ENCODE results near the gene NEURL1B. TPM values are rescaled to one million over a fixed set of nuclear protein-coding genes. Genes with fewer than 3 reads are reported as not detected.

NEURL1B gene
- total and polyA plus RNA-seq, 2 donors (not counting 1 experiment from before 2014, with no cell fraction given) = 0.06 to 0.17 TPM

DNA sequence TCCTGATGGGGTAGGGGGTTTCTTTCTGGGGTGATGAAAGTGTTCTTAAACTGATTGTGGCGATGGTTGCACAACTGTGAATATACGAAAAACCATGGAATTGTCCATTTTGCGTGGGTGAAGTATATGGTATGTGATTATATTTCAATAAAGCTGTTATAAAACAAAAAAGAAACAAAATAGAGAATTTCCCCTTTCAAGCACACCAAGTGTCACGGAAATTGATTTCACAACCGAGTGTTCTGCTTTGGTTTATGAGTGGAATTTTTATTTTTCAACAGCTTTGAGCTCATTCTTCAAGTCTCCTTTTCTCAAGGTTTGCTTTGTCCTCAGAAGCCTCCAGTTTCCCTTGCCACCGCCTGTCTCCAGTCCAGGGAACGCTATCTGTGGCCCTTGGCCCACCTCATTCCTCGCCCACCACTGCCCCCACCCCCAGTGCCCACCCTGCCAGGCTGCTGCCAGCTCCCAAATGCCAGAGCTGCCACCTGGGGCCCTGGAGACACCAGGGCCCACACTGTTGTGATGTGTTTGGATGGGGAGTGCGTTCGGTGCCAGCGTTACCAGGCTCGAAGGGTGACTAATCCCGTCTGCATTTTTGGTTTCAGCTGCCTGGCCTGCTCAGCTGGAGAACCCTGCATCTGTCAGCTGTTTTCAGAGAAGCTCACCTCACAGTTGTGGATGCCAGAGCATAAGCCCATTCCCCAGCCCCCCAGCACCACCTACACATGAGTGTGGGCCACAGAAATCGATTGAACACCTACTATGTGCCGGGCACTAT lies 99.6 kb downstream of the NEURL1B start:
- peaks cover 28% of the 10 kb centered on the region for H3K4me1 Mint-ChIP-seq
- intact Hi-C loops (cut with micrococcal nuclease) = no loop called here

More for the DNA sequence above, 99.6 kb downstream of the NEURL1B start:
- Histone ChIP-seq H4K20me1 (ENCODE audit: control insufficient read depth, insufficient read depth, low read length, poor library complexity, severe bottlenecking) (no peaks in the 10 kb centered on the region), H3K27ac (ENCODE audit: low read length in 2 of 2) (no peak overlapping the region), H3K9me3 (ENCODE audit: control extremely low read depth in 1 of 3, control insufficient read depth in 2 of 3, insufficient read depth in 1 of 3, low read length in 2 of 3) (no peaks in the 10 kb centered on the region), H3K4me2 (replicated peaks; ENCODE audit: low read depth, low read length, poor library complexity, severe bottlenecking) (no peak overlapping the region), H3K79me2 (ENCODE audit: control insufficient read depth, insufficient read depth, low read length) (no peaks in the 10 kb centered on the region), H3K4me3 (ENCODE audit: control extremely low read depth in 1 of 5, extremely low read depth in 1 of 5, insufficient read depth in 1 of 5, low read depth in 2 of 5, low read length in 4 of 5) (no peak overlapping the region), H2AFZ (ENCODE audit: insufficient read depth, low read depth, low read length, poor library complexity, severe bottlenecking) (no peak overlapping the region), H3K27me3 (replicated peaks in 1 of 4; ENCODE audit: control extremely low read depth in 1 of 4, control insufficient read depth in 3 of 4, insufficient read depth in 4 of 4, low read length in 3 of 4) (no peaks in the 10 kb centered on the region), H3K36me3 (replicated peaks in 1 of 2; ENCODE audit: control extremely low read depth in 1 of 2, control insufficient read depth in 1 of 2, extremely low read depth in 1 of 2, insufficient read depth in 2 of 2, low read length in 1 of 2) (no peaks in the 10 kb centered on the region), H3K9ac (ENCODE audit: low read length) (no peak overlapping the region), H3K4me1 (ENCODE audit: control insufficient read depth in 2 of 2, insufficient read depth in 2 of 2, low read length in 2 of 2) (peaks cover 21 to 32% of the 10 kb centered on the region in 2 donors)
- ChIA-PET POLR2A (no interaction called here), CTCF (interaction anchor here (1.3 to 1.4 kb wide), 2 partner anchors 26 to 191 kb away, joined by 4 to 5 read pairs; no protein-coding TSS in a partner anchor)
- 83% methylated on average over 4 of the region's 15 CpGs for WGBS (ENCODE audit: insufficient coverage)
- no peaks in the 10 kb centered on the region for H3K27me3 Mint-ChIP-seq
- ATAC-seq (ENCODE audit: low read depth) = no peak
- peak overlapping the region; percentile 50 for H3K27ac Mint-ChIP-seq
- no peak for DNase-seq
- H3K4me3 Mint-ChIP-seq = no peak overlapping the region
- no peak for TF ChIP-seq EZH2 (IDR thresholded peaks at IDR 0.05; ENCODE audit: borderline replicate concordance, insufficient read depth, low read depth, low read length, poor library complexity, severe bottlenecking)
- TF ChIP-seq, protein P1, sequence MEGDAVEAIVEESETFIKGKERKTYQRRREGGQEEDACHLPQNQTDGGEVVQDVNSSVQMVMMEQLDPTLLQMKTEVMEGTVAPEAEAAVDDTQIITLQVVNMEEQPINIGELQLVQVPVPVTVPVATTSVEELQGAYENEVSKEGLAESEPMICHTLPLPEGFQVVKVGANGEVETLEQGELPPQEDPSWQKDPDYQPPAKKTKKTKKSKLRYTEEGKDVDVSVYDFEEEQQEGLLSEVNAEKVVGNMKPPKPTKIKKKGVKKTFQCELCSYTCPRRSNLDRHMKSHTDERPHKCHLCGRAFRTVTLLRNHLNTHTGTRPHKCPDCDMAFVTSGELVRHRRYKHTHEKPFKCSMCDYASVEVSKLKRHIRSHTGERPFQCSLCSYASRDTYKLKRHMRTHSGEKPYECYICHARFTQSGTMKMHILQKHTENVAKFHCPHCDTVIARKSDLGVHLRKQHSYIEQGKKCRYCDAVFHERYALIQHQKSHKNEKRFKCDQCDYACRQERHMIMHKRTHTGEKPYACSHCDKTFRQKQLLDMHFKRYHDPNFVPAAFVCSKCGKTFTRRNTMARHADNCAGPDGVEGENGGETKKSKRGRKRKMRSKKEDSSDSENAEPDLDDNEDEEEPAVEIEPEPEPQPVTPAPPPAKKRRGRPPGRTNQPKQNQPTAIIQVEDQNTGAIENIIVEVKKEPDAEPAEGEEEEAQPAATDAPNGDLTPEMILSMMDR (IDR thresholded peaks at IDR 0.05) = no peak
- H3K9me3 Mint-ChIP-seq (ENCODE audit: insufficient read depth) = no peaks in the 10 kb centered on the region

Small RNAs within 50 kb of the gene (small RNA-seq; reads per million reads assigned to genes)
- gene AC027309.2 (ENCODE audit: insufficient read length, low read depth, low replicate concordance) = not detected
- not detected for gene MIR5003 (ENCODE audit: insufficient read length, low read depth, low replicate concordance)

Other genes with a start within 250 kb of the NEURL1B start
- gene SH3PXD2B, start 186.7 kb upstream of the NEURL1B start, total RNA-seq = not detected in 2 replicates
- not detected in 2 replicates for gene SH3PXD2B, start 186.7 kb upstream of the NEURL1B start, polyA plus RNA-seq
- 69.8 and 71.2 TPM in 2 replicates for gene DUSP1, start 129.9 kb downstream of the NEURL1B start, total RNA-seq
- 2,612 and 4,228 TPM in 2 replicates for gene DUSP1, start 129.9 kb downstream of the NEURL1B start, polyA plus RNA-seq
- gene ERGIC1, start 193.0 kb downstream of the NEURL1B start, total RNA-seq = 132 and 140 TPM in 2 replicates
- 72.4 and 86.3 TPM in 2 replicates for gene ERGIC1, start 193.0 kb downstream of the NEURL1B start, polyA plus RNA-seq

Data from B cell (primary cell).